CD4-positive, alpha-beta T cell treated with Interleukin-6 for 4 hours (primary cell): ENCODE results near the gene RPH3AL.
"Not testable (repeated sequence)": the region's sequence is repeated elsewhere in the genome, so short reads cannot be mapped to it uniquely, and the experiment has no call there.

Experiments
- DNase-seq: peaks from one replicate; pipeline ENCODE4 v3.0.0-alpha.2; 2020; ENCODE audit warnings: mixed read lengths

The RPH3AL gene

GRCh38 chr17:168614-169013, 184.0 kb downstream of the RPH3AL start:
- DNase-seq: not testable (repeated sequence)

DNA sequence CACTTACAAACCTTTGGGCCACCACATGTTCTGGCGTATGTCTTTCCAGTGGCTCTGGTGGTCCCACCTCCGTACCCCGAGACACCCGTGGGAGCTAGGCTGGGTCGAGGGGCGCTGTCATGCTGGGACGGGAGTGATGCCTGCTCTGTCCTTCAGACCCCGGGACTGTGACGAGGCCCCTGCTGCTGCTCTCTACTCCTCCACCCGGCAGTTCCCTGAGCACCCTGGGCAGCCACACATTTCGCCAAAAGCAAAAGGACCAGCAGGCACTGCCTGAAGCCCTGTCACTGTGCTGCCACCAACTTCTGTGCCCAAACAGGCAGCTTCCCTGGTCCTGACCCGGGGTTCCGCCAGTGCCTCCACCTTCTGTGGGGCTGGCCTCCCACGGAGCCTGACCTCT, 186.7 kb downstream of the RPH3AL start:
- DNase-seq: no peak

DNA sequence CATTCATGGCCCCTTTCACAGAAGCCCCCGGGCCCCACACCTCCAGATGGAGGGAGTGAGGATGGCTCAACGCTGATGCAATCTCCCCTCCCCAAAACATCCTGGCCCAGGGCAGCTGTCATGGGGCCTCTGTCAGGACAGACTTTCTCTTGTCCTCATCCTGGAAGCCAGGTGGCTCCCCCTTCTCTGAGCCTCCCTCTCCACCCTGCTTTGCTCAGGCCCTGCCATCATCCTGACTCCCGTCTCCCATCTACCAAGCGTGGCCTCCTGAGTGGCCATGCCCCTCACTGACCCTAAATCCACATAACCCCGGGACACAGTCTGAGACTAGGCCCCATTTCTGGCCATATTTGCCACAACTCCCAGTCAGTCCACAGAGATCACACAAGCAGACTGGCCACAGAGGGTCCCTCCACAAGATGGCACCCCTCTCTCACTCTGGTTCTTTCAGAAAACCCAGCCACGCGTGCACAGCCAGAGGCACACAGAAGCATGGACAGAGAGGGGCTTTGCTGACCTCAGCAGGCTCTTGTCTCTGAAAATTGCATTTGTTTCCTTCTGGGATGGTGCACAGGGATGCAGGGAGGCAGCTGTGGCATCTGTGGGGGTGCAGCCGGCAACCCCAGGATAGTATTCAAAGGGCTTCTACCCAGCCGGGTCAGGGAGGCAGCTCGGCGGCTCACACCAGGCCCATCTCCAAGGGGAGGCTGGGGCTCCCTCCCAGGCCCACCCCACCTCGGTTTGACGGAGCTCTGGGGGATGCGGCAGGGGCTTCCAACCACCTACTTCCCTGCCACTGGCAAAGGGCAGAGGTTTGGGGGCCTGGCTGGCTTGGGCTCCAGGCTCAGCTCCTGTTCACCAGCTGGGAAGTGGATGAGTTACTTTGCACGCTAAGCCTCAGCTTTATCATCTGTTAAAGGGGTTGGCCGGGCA, 188.0 kb downstream of the RPH3AL start:
- DNase-seq: peak; percentile 46

- DNase-seq: no peak
Measured at GRCh38 chr17:163514-164098, 189.0 kb downstream of the RPH3AL start.

GRCh38 chr17:162689-163088, 189.9 kb downstream of the RPH3AL start:
- no peak for DNase-seq
